Chondrocyte (in vitro differentiated cells): ENCODE results near the gene HMCES. TPM values are rescaled to one million over a fixed set of nuclear protein-coding genes. Genes with fewer than 3 reads are reported as not detected.
A peak's percentile ranks its signal among the peaks of the same experiment; 100 is the strongest.

ENCODE experiments used
- DNase-seq: peaks from one replicate; pipeline ENCODE4 v3.0.0; 2021; ENCODE audit warnings: mixed read lengths, low spot score
- H3K27ac Mint-ChIP-seq: one replicate; pipeline ENCODE4 v1.8.0; 2021; ENCODE audit warnings: mild to moderate bottlenecking, moderate library complexity, mixed read lengths; ENCODE audit not compliant: unreplicated experiment
- H3K27me3 Mint-ChIP-seq: 2 replicates; pipeline ENCODE4 v1.8.0; 2021; ENCODE audit warnings: low read depth, mixed read lengths
- H3K36me3 Mint-ChIP-seq: 2 replicates; pipeline ENCODE4 v1.8.0; 2021; ENCODE audit warnings: low read depth, mixed read lengths
- H3K4me1 Mint-ChIP-seq: 2 replicates; pipeline ENCODE4 v1.8.0; 2021; ENCODE audit warnings: low read depth, mild to moderate bottlenecking, mixed read lengths
- H3K4me3 Mint-ChIP-seq: one replicate; pipeline ENCODE4 v1.8.0; 2021; ENCODE audit warnings: mild to moderate bottlenecking, moderate library complexity, mixed read lengths; ENCODE audit not compliant: unreplicated experiment
- H3K9me3 Mint-ChIP-seq: 2 replicates; pipeline ENCODE4 v1.8.0; 2021; ENCODE audit warnings: low read depth, mixed read lengths
- CTCF ChIP-seq: fragments of 200-600 bp; sonication (generic); IDR thresholded peaks from 2 replicates; pipeline ENCODE4 v1.5.0; 2021; ENCODE audit warnings: antibody characterized with exemption, mild to moderate bottlenecking, moderate library complexity
- total RNA-seq: library from RNA; stranded (reverse); gene quantifications from 3 replicates; pipeline ENCODE4 v1.2.1, GENCODE V29; 2021

Gene HMCES
- total RNA-seq, 1 donor from 2014 or later = 25.9 TPM

- H3K9me3 Mint-ChIP-seq = no peaks in the 10 kb centered on the region
- H3K27ac Mint-ChIP-seq = peak overlapping the region; percentile 89
- peak overlapping the region; percentile 92 for H3K4me3 Mint-ChIP-seq
- no peak for DNase-seq
- H3K4me1 Mint-ChIP-seq = peaks cover 5% of the 10 kb centered on the region
- no peaks in the 10 kb centered on the region for H3K27me3 Mint-ChIP-seq
- no peaks in the 10 kb centered on the region for H3K36me3 Mint-ChIP-seq
- no peak for TF ChIP-seq CTCF
These were observed 36.7 kb downstream of the HMCES start for GRCh38 chr3:129315223-129315997.

GRCh38 chr3:129315998-129316247, 37.3 kb downstream of the HMCES start:
- H3K4me3 Mint-ChIP-seq = peak overlapping the region; percentile 92
- peak overlapping the region; percentile 68 for H3K27ac Mint-ChIP-seq
- peaks cover 5% of the 10 kb centered on the region for H3K4me1 Mint-ChIP-seq
- no peaks in the 10 kb centered on the region for H3K9me3 Mint-ChIP-seq
- no peaks in the 10 kb centered on the region for H3K36me3 Mint-ChIP-seq
- no peak for DNase-seq
- no peaks in the 10 kb centered on the region for H3K27me3 Mint-ChIP-seq
- no peak for TF ChIP-seq CTCF

- peak; percentile 81 for TF ChIP-seq CTCF
- Mint-ChIP-seq H3K4me1 (peaks cover 5% of the 10 kb centered on the region), H3K4me3 (peak overlapping the region; percentile 92), H3K9me3 (no peaks in the 10 kb centered on the region), H3K27ac (peak overlapping the region; percentile 68), H3K27me3 (no peaks in the 10 kb centered on the region), H3K36me3 (no peaks in the 10 kb centered on the region)
- no peak for DNase-seq
These were observed 37.8 kb downstream of the HMCES start for GRCh38 chr3:129316248-129317013.

- no peak overlapping the region for H3K27ac Mint-ChIP-seq
- H3K4me1 Mint-ChIP-seq = peaks cover 5% of the 10 kb centered on the region
- H3K4me3 Mint-ChIP-seq = no peak overlapping the region
- no peak for TF ChIP-seq CTCF
- no peaks in the 10 kb centered on the region for H3K36me3 Mint-ChIP-seq
- H3K9me3 Mint-ChIP-seq = no peaks in the 10 kb centered on the region
- H3K27me3 Mint-ChIP-seq = no peaks in the 10 kb centered on the region
- DNase-seq = no peak
These were observed 38.5 kb downstream of the HMCES start for GRCh38 chr3:129317014-129317771.

GRCh38 chr3:129317848-129318247, 39.2 kb downstream of the HMCES start:
- Mint-ChIP-seq H3K27me3 (no peaks in the 10 kb centered on the region), H3K9me3 (no peaks in the 10 kb centered on the region), H3K36me3 (no peaks in the 10 kb centered on the region), H3K4me3 (no peak overlapping the region), H3K4me1 (peaks cover 5% of the 10 kb centered on the region), H3K27ac (no peak overlapping the region)
- DNase-seq = no peak
- TF ChIP-seq CTCF = no peak
